Measurements from ENCODE around the gene GPRC6A. TPM values are rescaled to one million over a fixed set of nuclear protein-coding genes. Genes with fewer than 3 reads are reported as not detected.

The GPRC6A gene
- total RNA-seq: not detected
- not detected for polyA plus RNA-seq

- DNase-seq (ENCODE audit: low spot score): no peak
- H3K9me3 ChIP-seq (ENCODE audit: control insufficient read depth in 4 of 4, low read length in 3 of 4): no peaks in the 10 kb centered on the region
- 79% methylated on average over 2 of the region's 2 CpGs for WGBS
- no peak within 1 kb of the TSS for H3K27ac ChIP-seq (ENCODE audit: low read depth in 1 of 2, low read length in 2 of 2)
- TF ChIP-seq CTCF (IDR thresholded peaks at IDR 0.05; ENCODE audit: low read depth, low read length, missing input control) (no peak), SP1 (IDR thresholded peaks at IDR 0.05) (no peak), EGR1 (IDR thresholded peaks at IDR 0.05; ENCODE audit: low read depth in 2 of 2) (no peak), RXRA (IDR thresholded peaks at IDR 0.05) (no peak), NR2F2 (IDR thresholded peaks at IDR 0.05) (no peak), FOXA1 (IDR thresholded peaks at IDR 0.05) (no peak), RAD21 (IDR thresholded peaks at IDR 0.05) (no peak), YY1 (IDR thresholded peaks at IDR 0.05) (no peak)
- H3K36me3 ChIP-seq (ENCODE audit: control insufficient read depth in 4 of 4, insufficient read depth in 3 of 4, low read depth in 1 of 4, low read length in 3 of 4): no peaks in the 10 kb centered on the region
- no peaks in the 10 kb centered on the region for H3K27me3 ChIP-seq (ENCODE audit: control insufficient read depth in 4 of 4, insufficient read depth in 4 of 4, low read length in 3 of 4)
- no peak within 1 kb of the TSS for H3K4me3 ChIP-seq (ENCODE audit: low read depth in 1 of 3, low read length in 3 of 3)
- H3K4me1 ChIP-seq (ENCODE audit: control insufficient read depth in 4 of 4, insufficient read depth in 4 of 4, low read length in 3 of 4): no peaks in the 10 kb centered on the region
- no peak within 1 kb of the TSS for H3K9ac ChIP-seq (ENCODE audit: low read depth in 1 of 2, low read length in 2 of 2)
These were observed at the start of gene GPRC6A for GRCh38 chr6:116828983-116829382. TSS of gene GPRC6A (minus strand) at chr6:116829083. CDS start at chr6:116829013, 70 bp downstream.

GRCh38 chr6:116877743-116878142 lies 48.9 kb upstream of the GPRC6A start:
- TF ChIP-seq ZBTB33 (IDR thresholded peaks at IDR 0.05) (no peak), EGR1 (IDR thresholded peaks at IDR 0.05; ENCODE audit: low read depth in 2 of 2) (no peak), RAD21 (IDR thresholded peaks at IDR 0.05) (no peak), JUND (IDR thresholded peaks at IDR 0.05) (no peak), SP1 (IDR thresholded peaks at IDR 0.05) (no peak), YY1 (IDR thresholded peaks at IDR 0.05) (no peak)
- Histone ChIP-seq H3K27ac (ENCODE audit: low read depth in 1 of 2, low read length in 2 of 2) (no peak overlapping the region), H3K9ac (ENCODE audit: low read depth in 1 of 2, low read length in 2 of 2) (no peak overlapping the region), H3K4me1 (ENCODE audit: control insufficient read depth in 4 of 4, insufficient read depth in 4 of 4, low read length in 3 of 4) (peaks cover 2 to 12% (median 8%) of the 10 kb centered on the region in 4 donors), H3K9me3 (ENCODE audit: control insufficient read depth in 4 of 4, low read length in 3 of 4) (no peaks in the 10 kb centered on the region), H3K36me3 (ENCODE audit: control insufficient read depth in 4 of 4, insufficient read depth in 3 of 4, low read depth in 1 of 4, low read length in 3 of 4) (no peaks in the 10 kb centered on the region), H3K4me3 (ENCODE audit: low read depth in 1 of 3, low read length in 3 of 3) (peak overlapping the region in 1 of 3 donors; percentile 51), H3K27me3 (ENCODE audit: control insufficient read depth in 4 of 4, insufficient read depth in 4 of 4, low read length in 3 of 4) (peaks cover 0 to 12% (median 7%) of the 10 kb centered on the region in 4 donors)
- WGBS: 12% methylated on average over 10 of the region's 10 CpGs
- DNase-seq (ENCODE audit: low spot score): no peak

- Histone ChIP-seq H3K4me3 (ENCODE audit: low read depth in 1 of 3, low read length in 3 of 3) (peak within 1 kb of the TSS in 1 of 3 donors; percentile 51), H3K9ac (ENCODE audit: low read depth in 1 of 2, low read length in 2 of 2) (no peak within 1 kb of the TSS), H3K27ac (ENCODE audit: low read depth in 1 of 2, low read length in 2 of 2) (no peak within 1 kb of the TSS), H3K9me3 (ENCODE audit: control insufficient read depth in 4 of 4, low read length in 3 of 4) (no peaks in the 10 kb centered on the region), H3K36me3 (ENCODE audit: control insufficient read depth in 4 of 4, insufficient read depth in 3 of 4, low read depth in 1 of 4, low read length in 3 of 4) (no peaks in the 10 kb centered on the region), H3K4me1 (ENCODE audit: control insufficient read depth in 4 of 4, insufficient read depth in 4 of 4, low read length in 3 of 4) (peaks cover 2 to 12% (median 8%) of the 10 kb centered on the region in 4 donors), H3K27me3 (ENCODE audit: control insufficient read depth in 4 of 4, insufficient read depth in 4 of 4, low read length in 3 of 4) (peaks cover 0 to 12% (median 7%) of the 10 kb centered on the region in 4 donors)
- TF ChIP-seq EGR1 (IDR thresholded peaks at IDR 0.05; ENCODE audit: low read depth in 2 of 2): no peak
- no peak for TF ChIP-seq GABPA (IDR thresholded peaks at IDR 0.05 in 1 of 2, conservative IDR thresholded peaks at IDR 0.05 in 1 of 2)
- TF ChIP-seq RXRA (IDR thresholded peaks at IDR 0.05): no peak
- no peak for TF ChIP-seq FOXA1 (IDR thresholded peaks at IDR 0.05)
- no peak for TF ChIP-seq FOXA2 (IDR thresholded peaks at IDR 0.05)
- no peak for TF ChIP-seq CTCF (IDR thresholded peaks at IDR 0.05; ENCODE audit: low read depth, low read length, missing input control)
- no peak for TF ChIP-seq HNF4A (conservative IDR thresholded peaks at IDR 0.05)
- TF ChIP-seq JUND (IDR thresholded peaks at IDR 0.05): no peak
- TF ChIP-seq YY1 (IDR thresholded peaks at IDR 0.05): no peak
- DNase-seq (ENCODE audit: low spot score): no peak
- WGBS: 3% methylated on average over 72 of the region's 73 CpGs
These were observed 48.0 kb upstream of the GPRC6A start, which contains the start of gene RFX6 for GRCh38 chr6:116876635-116877611. TSS of gene RFX6 (plus strand) at chr6:116877242. CDS start at chr6:116877276, 34 bp downstream.

Data from liver (tissue), 9 donors.